Right atrium auricular region (tissue), 2 donors: ENCODE results near the gene SLC25A48. TPM values are rescaled to one million over a fixed set of nuclear protein-coding genes. Genes with fewer than 3 reads are reported as not detected.
"Not testable (repeated sequence)": the region's sequence is repeated elsewhere in the genome, so short reads cannot be mapped to it uniquely, and the experiment has no call there.

Source experiments
- DNase-seq: peaks from one replicate; pipeline ENCODE4 v3.0.0-alpha.2; 2019; ENCODE audit warnings: low spot score
- H3K27ac ChIP-seq, 2 donors: fragments of 200-600 bp; sonication (generic); 1 replicate in 1 of 2; 2 replicates in 1 of 2; pipeline ENCODE4 v1.5.1; 2016 to 2019
- H3K27me3 ChIP-seq, 2 donors: fragments of 200-600 bp; sonication (generic); one replicate each; pipeline versions ENCODE4 v1.5.1 to v1.6.0; 2017 to 2019
- H3K36me3 ChIP-seq: fragments of 200-600 bp; sonication (generic); one replicate; pipeline ENCODE4 v1.5.1; 2016
- H3K4me1 ChIP-seq, 2 donors: fragments of 200-600 bp; sonication (generic); one replicate each; pipeline versions ENCODE4 v1.5.1 to v1.6.0; 2017 to 2019
- H3K4me3 ChIP-seq, 2 donors: fragments of 200-600 bp; sonication (generic); 1 replicate in 1 of 2; 2 replicates in 1 of 2; pipeline ENCODE4 v1.5.1; 2017 to 2019; ENCODE audit warnings: mild to moderate bottlenecking in 1 of 2, moderate library complexity in 1 of 2
- H3K9me3 ChIP-seq, 2 donors: fragments of 200-600 bp; sonication (generic); one replicate each; pipeline ENCODE4 v1.5.1; 2019
- CTCF ChIP-seq, 2 donors: fragments of 200-600 bp; sonication (generic); IDR thresholded peaks; one replicate each; pipeline ENCODE4 v1.5.1; 2019; ENCODE audit warnings: antibody characterized with exemption in 2 of 2
- total RNA-seq, 2 donors: library from RNA; depleted of rRNA; stranded (reverse); fragments of >200 nt; gene quantifications; one replicate each; pipeline ENCODE4 v1.1.0, GENCODE V29; 2016

Gene SLC25A48
- total RNA-seq, 2 donors from 2014 or later, result not detected

- Histone ChIP-seq H3K27ac (no peak overlapping the region), H3K27me3 (no peaks in the 10 kb centered on the region), H3K36me3 (no peaks in the 10 kb centered on the region), H3K9me3 (no peaks in the 10 kb centered on the region), H3K4me1 (no peaks in the 10 kb centered on the region), H3K4me3 (no peak overlapping the region)
- no peak for TF ChIP-seq CTCF (IDR thresholded peaks at IDR 0.05)
- DNase-seq, result no peak
Observed at GRCh38 chr5:135851915-135852845, 17.7 kb downstream of the SLC25A48 start.

- TF ChIP-seq CTCF (IDR thresholded peaks at IDR 0.05), result no peak
- DNase-seq, result no peak
- H3K36me3 ChIP-seq, result no peaks in the 10 kb centered on the region
Observed at GRCh38 chr5:135857630-135858311, 23.3 kb downstream of the SLC25A48 start.

GRCh38 chr5:135859186-135859585, 24.7 kb downstream of the SLC25A48 start:
- H3K4me3 ChIP-seq, H3K9me3 ChIP-seq, H3K36me3 ChIP-seq, H3K27ac ChIP-seq, DNase-seq, H3K27me3 ChIP-seq, H3K4me1 ChIP-seq: not testable (repeated sequence)

More at GRCh38 chr5:135857630-135858311, 23.3 kb downstream of the SLC25A48 start:
- H3K9me3 ChIP-seq, result no peaks in the 10 kb centered on the region
- no peaks in the 10 kb centered on the region for H3K4me1 ChIP-seq
- H3K27me3 ChIP-seq, result no peaks in the 10 kb centered on the region
- H3K4me3 ChIP-seq, result no peak overlapping the region
- no peak overlapping the region for H3K27ac ChIP-seq

- Histone ChIP-seq H3K36me3 (no peaks in the 10 kb centered on the region), H3K27ac (no peak overlapping the region), H3K4me3 (no peak overlapping the region), H3K27me3 (no peaks in the 10 kb centered on the region), H3K4me1 (no peaks in the 10 kb centered on the region), H3K9me3 (no peaks in the 10 kb centered on the region)
- DNase-seq, result no peak
- no peak for TF ChIP-seq CTCF (IDR thresholded peaks at IDR 0.05)
Observed at GRCh38 chr5:135859641-135860040, 25.2 kb downstream of the SLC25A48 start.

GRCh38 chr5:135861641-135862040, 27.2 kb downstream of the SLC25A48 start:
- no peak for DNase-seq
- Histone ChIP-seq H3K4me1 (peaks cover 0 to 3% of the 10 kb centered on the region in 2 donors), H3K27me3 (no peaks in the 10 kb centered on the region), H3K4me3 (no peak overlapping the region), H3K27ac (no peak overlapping the region), H3K36me3 (no peaks in the 10 kb centered on the region), H3K9me3 (no peaks in the 10 kb centered on the region)
- no peak for TF ChIP-seq CTCF (IDR thresholded peaks at IDR 0.05)

GRCh38 chr5:135862086-135862485, 27.6 kb downstream of the SLC25A48 start:
- Histone ChIP-seq H3K27me3 (no peaks in the 10 kb centered on the region), H3K27ac (no peak overlapping the region), H3K4me3 (no peak overlapping the region), H3K9me3 (no peaks in the 10 kb centered on the region), H3K36me3 (no peaks in the 10 kb centered on the region), H3K4me1 (peaks cover 0 to 3% of the 10 kb centered on the region in 2 donors)
- DNase-seq, result no peak
- no peak for TF ChIP-seq CTCF (IDR thresholded peaks at IDR 0.05)
